ENCODE results near the gene CAMTA1.

Gene CAMTA1

GRCh38 chr1:7002728-7003127, 217.5 kb downstream of the CAMTA1 start:
- H3K9ac ChIP-seq (ENCODE audit: low read depth, low read length), result no peak overlapping the region
- H3K27me3 ChIP-seq (ENCODE audit: insufficient read depth, low read length), result no peaks in the 10 kb centered on the region
- H3K4me3 ChIP-seq (ENCODE audit: low read length), result no peak overlapping the region
- H3K9me3 ChIP-seq (ENCODE audit: insufficient read depth, low read depth, low read length), result no peaks in the 10 kb centered on the region
- no peaks in the 10 kb centered on the region for H3K4me1 ChIP-seq (ENCODE audit: insufficient read depth, low read length)
- WGBS, result 76% methylated on average over 8 of the region's 8 CpGs
- H3K36me3 ChIP-seq (ENCODE audit: insufficient read depth, low read length), result no peaks in the 10 kb centered on the region
- no peak overlapping the region for H3K27ac ChIP-seq (ENCODE audit: low read depth, low read length)

GRCh38 chr1:7003676-7004075, 218.4 kb downstream of the CAMTA1 start:
- Histone ChIP-seq H3K27me3 (ENCODE audit: insufficient read depth, low read length) (no peaks in the 10 kb centered on the region), H3K9me3 (ENCODE audit: insufficient read depth, low read depth, low read length) (no peaks in the 10 kb centered on the region), H3K4me3 (ENCODE audit: low read length) (no peak overlapping the region), H3K36me3 (ENCODE audit: insufficient read depth, low read length) (no peaks in the 10 kb centered on the region), H3K27ac (ENCODE audit: low read depth, low read length) (no peak overlapping the region), H3K9ac (ENCODE audit: low read depth, low read length) (no peak overlapping the region), H3K4me1 (ENCODE audit: insufficient read depth, low read length) (no peaks in the 10 kb centered on the region)
- 94% methylated on average over 5 of the region's 5 CpGs for WGBS

GRCh38 chr1:7004181-7004580, 218.9 kb downstream of the CAMTA1 start:
- no peak overlapping the region for H3K27ac ChIP-seq (ENCODE audit: low read depth, low read length)
- H3K4me3 ChIP-seq (ENCODE audit: low read length), result no peak overlapping the region
- no peaks in the 10 kb centered on the region for H3K36me3 ChIP-seq (ENCODE audit: insufficient read depth, low read length)
- H3K4me1 ChIP-seq (ENCODE audit: insufficient read depth, low read length), result no peaks in the 10 kb centered on the region
- no peaks in the 10 kb centered on the region for H3K9me3 ChIP-seq (ENCODE audit: insufficient read depth, low read depth, low read length)
- WGBS, result 83% methylated on average over 1 of the region's 1 CpG
- H3K27me3 ChIP-seq (ENCODE audit: insufficient read depth, low read length), result no peaks in the 10 kb centered on the region
- H3K9ac ChIP-seq (ENCODE audit: low read depth, low read length), result no peak overlapping the region

GRCh38 chr1:7005762-7006161, 220.5 kb downstream of the CAMTA1 start:
- WGBS, result 92% methylated on average over 4 of the region's 4 CpGs
- Histone ChIP-seq H3K4me3 (ENCODE audit: low read length) (no peak overlapping the region), H3K9me3 (ENCODE audit: insufficient read depth, low read depth, low read length) (no peaks in the 10 kb centered on the region), H3K36me3 (ENCODE audit: insufficient read depth, low read length) (no peaks in the 10 kb centered on the region), H3K27me3 (ENCODE audit: insufficient read depth, low read length) (no peaks in the 10 kb centered on the region), H3K9ac (ENCODE audit: low read depth, low read length) (no peak overlapping the region), H3K27ac (ENCODE audit: low read depth, low read length) (no peak overlapping the region), H3K4me1 (ENCODE audit: insufficient read depth, low read length) (no peaks in the 10 kb centered on the region)

- Histone ChIP-seq H3K9ac (ENCODE audit: low read depth, low read length) (no peak overlapping the region), H3K27ac (ENCODE audit: low read depth, low read length) (no peak overlapping the region), H3K36me3 (ENCODE audit: insufficient read depth, low read length) (no peaks in the 10 kb centered on the region), H3K27me3 (ENCODE audit: insufficient read depth, low read length) (no peaks in the 10 kb centered on the region), H3K4me1 (ENCODE audit: insufficient read depth, low read length) (no peaks in the 10 kb centered on the region), H3K9me3 (ENCODE audit: insufficient read depth, low read depth, low read length) (no peaks in the 10 kb centered on the region), H3K4me3 (ENCODE audit: low read length) (no peak overlapping the region)
- WGBS, result 92% methylated on average over 26 of the region's 26 CpGs
Measured at GRCh38 chr1:7006996-7007871, 222.0 kb downstream of the CAMTA1 start.

GRCh38 chr1:7007902-7008301, 222.6 kb downstream of the CAMTA1 start:
- Histone ChIP-seq H3K4me3 (ENCODE audit: low read length) (no peak overlapping the region), H3K27me3 (ENCODE audit: insufficient read depth, low read length) (no peaks in the 10 kb centered on the region), H3K36me3 (ENCODE audit: insufficient read depth, low read length) (no peaks in the 10 kb centered on the region), H3K9me3 (ENCODE audit: insufficient read depth, low read depth, low read length) (no peaks in the 10 kb centered on the region), H3K27ac (ENCODE audit: low read depth, low read length) (no peak overlapping the region), H3K4me1 (ENCODE audit: insufficient read depth, low read length) (no peaks in the 10 kb centered on the region), H3K9ac (ENCODE audit: low read depth, low read length) (no peak overlapping the region)
- WGBS, result 92% methylated on average over 10 of the region's 10 CpGs

- no peaks in the 10 kb centered on the region for H3K9me3 ChIP-seq (ENCODE audit: insufficient read depth, low read depth, low read length)
- no peaks in the 10 kb centered on the region for H3K36me3 ChIP-seq (ENCODE audit: insufficient read depth, low read length)
- no peaks in the 10 kb centered on the region for H3K27me3 ChIP-seq (ENCODE audit: insufficient read depth, low read length)
- H3K4me3 ChIP-seq (ENCODE audit: low read length), result no peak overlapping the region
- no peak overlapping the region for H3K27ac ChIP-seq (ENCODE audit: low read depth, low read length)
- no peaks in the 10 kb centered on the region for H3K4me1 ChIP-seq (ENCODE audit: insufficient read depth, low read length)
- H3K9ac ChIP-seq (ENCODE audit: low read depth, low read length), result no peak overlapping the region
- 92% methylated on average over 10 of the region's 10 CpGs for WGBS
Measured at GRCh38 chr1:7008331-7008730, 223.1 kb downstream of the CAMTA1 start.

- no peaks in the 10 kb centered on the region for H3K4me1 ChIP-seq (ENCODE audit: insufficient read depth, low read length)
- H3K27me3 ChIP-seq (ENCODE audit: insufficient read depth, low read length), result no peaks in the 10 kb centered on the region
- no peak overlapping the region for H3K9ac ChIP-seq (ENCODE audit: low read depth, low read length)
- H3K4me3 ChIP-seq (ENCODE audit: low read length), result no peak overlapping the region
- 90% methylated on average over 18 of the region's 18 CpGs for WGBS
- no peaks in the 10 kb centered on the region for H3K36me3 ChIP-seq (ENCODE audit: insufficient read depth, low read length)
- H3K27ac ChIP-seq (ENCODE audit: low read depth, low read length), result no peak overlapping the region
- H3K9me3 ChIP-seq (ENCODE audit: insufficient read depth, low read depth, low read length), result no peaks in the 10 kb centered on the region
Measured at GRCh38 chr1:7008975-7009740, 223.9 kb downstream of the CAMTA1 start.

GRCh38 chr1:7009741-7010525, 224.7 kb downstream of the CAMTA1 start:
- no peaks in the 10 kb centered on the region for H3K9me3 ChIP-seq (ENCODE audit: insufficient read depth, low read depth, low read length)
- no peaks in the 10 kb centered on the region for H3K36me3 ChIP-seq (ENCODE audit: insufficient read depth, low read length)
- 91% methylated on average over 16 of the region's 16 CpGs for WGBS
- H3K27me3 ChIP-seq (ENCODE audit: insufficient read depth, low read length), result no peaks in the 10 kb centered on the region
- H3K9ac ChIP-seq (ENCODE audit: low read depth, low read length), result no peak overlapping the region
- no peak overlapping the region for H3K27ac ChIP-seq (ENCODE audit: low read depth, low read length)
- no peak overlapping the region for H3K4me3 ChIP-seq (ENCODE audit: low read length)
- H3K4me1 ChIP-seq (ENCODE audit: insufficient read depth, low read length), result no peaks in the 10 kb centered on the region

- no peaks in the 10 kb centered on the region for H3K4me1 ChIP-seq (ENCODE audit: insufficient read depth, low read length)
- WGBS, result 91% methylated on average over 13 of the region's 13 CpGs
- no peaks in the 10 kb centered on the region for H3K27me3 ChIP-seq (ENCODE audit: insufficient read depth, low read length)
- H3K4me3 ChIP-seq (ENCODE audit: low read length), result no peak overlapping the region
- H3K9ac ChIP-seq (ENCODE audit: low read depth, low read length), result no peak overlapping the region
- no peaks in the 10 kb centered on the region for H3K36me3 ChIP-seq (ENCODE audit: insufficient read depth, low read length)
- H3K9me3 ChIP-seq (ENCODE audit: insufficient read depth, low read depth, low read length), result no peaks in the 10 kb centered on the region
- H3K27ac ChIP-seq (ENCODE audit: low read depth, low read length), result no peak overlapping the region
Measured at GRCh38 chr1:7010534-7011200, 225.4 kb downstream of the CAMTA1 start.
